Endothelial cell (in vitro differentiated cells): ENCODE measurements around the gene RGS18. TPM values are rescaled to one million over a fixed set of nuclear protein-coding genes. Genes with fewer than 3 reads are reported as not detected.

Experiments used
- DNase-seq: peaks from one replicate; pipeline ENCODE4 v3.0.0; 2021; ENCODE audit warnings: low spot score
- H3K27ac Mint-ChIP-seq: one replicate; pipeline ENCODE4 v1.8.0; 2021; ENCODE audit warnings: mixed read lengths, inconsistent platforms; ENCODE audit not compliant: unreplicated experiment
- H3K27me3 Mint-ChIP-seq: one replicate; pipeline ENCODE4 v1.8.0; 2021; ENCODE audit warnings: mild to moderate bottlenecking, moderate library complexity, mixed read lengths, inconsistent platforms; ENCODE audit not compliant: unreplicated experiment
- H3K36me3 Mint-ChIP-seq: one replicate; pipeline ENCODE4 v1.8.0; 2021; ENCODE audit warnings: mild to moderate bottlenecking, low read depth, mixed read lengths, inconsistent platforms; ENCODE audit not compliant: unreplicated experiment
- H3K4me1 Mint-ChIP-seq: one replicate; pipeline ENCODE4 v1.8.0; 2021; ENCODE audit warnings: mild to moderate bottlenecking, mixed read lengths, inconsistent platforms; ENCODE audit not compliant: unreplicated experiment
- H3K4me3 Mint-ChIP-seq: one replicate; pipeline ENCODE4 v1.8.0; 2021; ENCODE audit warnings: mild to moderate bottlenecking, mixed read lengths, inconsistent platforms; ENCODE audit not compliant: unreplicated experiment
- H3K9me3 Mint-ChIP-seq: one replicate; pipeline ENCODE4 v1.8.0; 2021; ENCODE audit warnings: mixed read lengths, inconsistent platforms; ENCODE audit not compliant: unreplicated experiment
- CTCF ChIP-seq: fragments of 200-600 bp; sonication (generic); IDR thresholded peaks from one replicate; pipeline ENCODE4 v1.5.0; 2021; ENCODE audit warnings: antibody characterized with exemption; ENCODE audit not compliant: unreplicated experiment
- total RNA-seq: library from RNA; stranded (reverse); fragmentation: NEBNext Ultra II Directional; extraction: Animal tissue kit (Norgen Biotek cat#: 25700); gene quantifications from one replicate; pipeline ENCODE4 v1.2.1, GENCODE V29; 2021; ENCODE audit not compliant: unreplicated experiment

Gene RGS18
- total RNA-seq, 1 donor from 2014 or later, result not detected

GRCh38 chr1:192183788-192184187 is 25.5 kb downstream of the RGS18 start:
- H3K4me3 Mint-ChIP-seq, result no peak overlapping the region
- H3K27ac Mint-ChIP-seq, result no peak overlapping the region
- no peaks in the 10 kb centered on the region for H3K36me3 Mint-ChIP-seq
- no peak for DNase-seq
- no peaks in the 10 kb centered on the region for H3K4me1 Mint-ChIP-seq
- no peaks in the 10 kb centered on the region for H3K27me3 Mint-ChIP-seq
- H3K9me3 Mint-ChIP-seq, result no peaks in the 10 kb centered on the region
- no peak for TF ChIP-seq CTCF

DNA sequence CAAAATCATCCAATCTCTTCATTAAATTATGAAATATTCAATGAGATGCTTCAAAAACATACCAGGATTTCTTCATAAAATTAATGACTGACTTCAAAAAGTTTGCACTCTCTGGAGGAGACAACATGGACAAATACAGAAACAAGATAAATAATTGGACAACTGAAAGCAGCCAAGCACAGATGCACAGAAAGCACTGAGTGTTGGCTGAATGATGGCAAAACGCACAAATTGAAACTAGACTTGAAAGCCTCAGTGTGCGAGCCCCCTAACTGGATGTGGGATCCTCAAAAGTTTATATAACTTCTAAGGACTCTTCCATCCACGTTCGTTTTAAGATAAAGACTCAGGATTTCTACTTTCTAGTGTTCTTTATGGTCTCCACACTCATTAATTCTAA is 27.9 kb downstream of the RGS18 start:
- Mint-ChIP-seq H3K4me3 (no peak overlapping the region), H3K36me3 (no peaks in the 10 kb centered on the region), H3K9me3 (no peaks in the 10 kb centered on the region), H3K4me1 (no peaks in the 10 kb centered on the region), H3K27ac (no peak overlapping the region), H3K27me3 (no peaks in the 10 kb centered on the region)
- DNase-seq, result no peak
- TF ChIP-seq CTCF, result no peak

- H3K36me3 Mint-ChIP-seq, result no peaks in the 10 kb centered on the region
- no peaks in the 10 kb centered on the region for H3K4me1 Mint-ChIP-seq
- no peak overlapping the region for H3K27ac Mint-ChIP-seq
- no peak for TF ChIP-seq CTCF
- no peaks in the 10 kb centered on the region for H3K9me3 Mint-ChIP-seq
- no peaks in the 10 kb centered on the region for H3K27me3 Mint-ChIP-seq
- no peak for DNase-seq
- no peak overlapping the region for H3K4me3 Mint-ChIP-seq
Measured at GRCh38 chr1:192190066-192190465, 31.8 kb downstream of the RGS18 start.

DNA sequence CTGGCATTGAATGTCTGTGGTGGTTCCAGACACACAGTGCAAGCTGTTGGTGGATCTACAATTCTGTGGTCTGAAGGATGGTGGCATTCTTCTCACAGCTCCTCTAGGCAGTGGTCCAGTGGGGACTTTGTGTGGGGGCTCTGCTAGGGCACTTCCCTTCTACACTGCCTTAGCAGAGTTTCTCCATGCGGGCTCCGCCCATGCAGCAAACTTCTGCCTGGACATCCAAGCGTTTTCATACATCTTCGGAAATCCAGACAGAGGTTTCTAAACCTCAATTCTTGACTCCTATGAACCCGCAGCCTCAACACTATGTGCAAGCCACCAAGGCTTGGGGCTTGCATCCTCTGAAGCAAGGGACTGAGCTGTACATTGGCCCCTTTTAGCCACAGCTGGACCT is 43.0 kb downstream of the RGS18 start:
- Mint-ChIP-seq H3K27ac (no peak overlapping the region), H3K9me3 (peaks cover 9% of the 10 kb centered on the region), H3K4me3 (no peak overlapping the region), H3K27me3 (peaks cover 6% of the 10 kb centered on the region), H3K36me3 (peaks cover 6% of the 10 kb centered on the region), H3K4me1 (no peaks in the 10 kb centered on the region)
- no peak for DNase-seq
- TF ChIP-seq CTCF, result no peak

GRCh38 chr1:192224396-192224795 is 66.1 kb downstream of the RGS18 start:
- no peaks in the 10 kb centered on the region for H3K9me3 Mint-ChIP-seq
- TF ChIP-seq CTCF, result no peak
- no peak for DNase-seq
- H3K27me3 Mint-ChIP-seq, result no peaks in the 10 kb centered on the region
- no peak overlapping the region for H3K27ac Mint-ChIP-seq
- no peak overlapping the region for H3K4me3 Mint-ChIP-seq
- H3K36me3 Mint-ChIP-seq, result no peaks in the 10 kb centered on the region
- H3K4me1 Mint-ChIP-seq, result no peaks in the 10 kb centered on the region
